ENCODE measurements around the gene CCDC15. TPM values are rescaled to one million over a fixed set of nuclear protein-coding genes. Genes with fewer than 3 reads are reported as not detected.
"Not testable (repeated sequence)": the region's sequence is repeated elsewhere in the genome, so short reads cannot be mapped to it uniquely, and the experiment has no call there.

CCDC15 gene
- total and polyA plus RNA-seq, 2 experiments from 2014 or later: 1.1 to 2.3 TPM

DNA sequence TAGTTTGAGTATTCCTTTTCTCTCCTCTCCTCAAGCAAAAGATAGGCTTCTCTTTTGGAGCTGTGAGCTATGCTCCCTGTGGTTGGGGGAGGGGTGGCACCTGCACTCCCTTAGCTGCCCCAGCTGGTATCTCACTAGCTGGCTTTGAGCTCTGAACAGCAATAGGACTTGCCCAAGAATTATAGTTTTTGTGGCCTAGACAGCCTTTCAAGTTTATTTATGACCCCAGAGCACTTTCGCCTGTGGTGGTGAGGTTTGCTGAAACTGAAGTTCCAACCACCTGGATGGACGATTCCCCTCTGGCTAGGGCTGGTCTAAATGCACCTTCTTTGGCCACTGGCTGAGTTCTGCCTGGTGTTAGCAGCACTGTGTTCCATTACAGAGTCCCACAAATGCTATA lies 72.0 kb downstream of the CCDC15 start:
- Histone ChIP-seq H3K79me2 (no peaks in the 10 kb centered on the region), H3K36me3 (replicated peaks; ENCODE audit: insufficient read depth, low read depth) (no peaks in the 10 kb centered on the region), H3K9me3 (ENCODE audit: low read depth) (no peaks in the 10 kb centered on the region), H2AFZ (no peak overlapping the region), H3K27me3 (no peaks in the 10 kb centered on the region), H3K4me1 (ENCODE audit: insufficient read depth) (no peaks in the 10 kb centered on the region), H3K4me3 (no peak overlapping the region), H3K9me2 (replicated peaks; ENCODE audit: insufficient read depth) (no peaks in the 10 kb centered on the region), H3K27ac (no peak overlapping the region), H3K4me2 (no peak overlapping the region), H4K20me1 (ENCODE audit: insufficient read depth, poor library complexity, severe bottlenecking) (no peaks in the 10 kb centered on the region)
- TF ChIP-seq, protein P1, sequence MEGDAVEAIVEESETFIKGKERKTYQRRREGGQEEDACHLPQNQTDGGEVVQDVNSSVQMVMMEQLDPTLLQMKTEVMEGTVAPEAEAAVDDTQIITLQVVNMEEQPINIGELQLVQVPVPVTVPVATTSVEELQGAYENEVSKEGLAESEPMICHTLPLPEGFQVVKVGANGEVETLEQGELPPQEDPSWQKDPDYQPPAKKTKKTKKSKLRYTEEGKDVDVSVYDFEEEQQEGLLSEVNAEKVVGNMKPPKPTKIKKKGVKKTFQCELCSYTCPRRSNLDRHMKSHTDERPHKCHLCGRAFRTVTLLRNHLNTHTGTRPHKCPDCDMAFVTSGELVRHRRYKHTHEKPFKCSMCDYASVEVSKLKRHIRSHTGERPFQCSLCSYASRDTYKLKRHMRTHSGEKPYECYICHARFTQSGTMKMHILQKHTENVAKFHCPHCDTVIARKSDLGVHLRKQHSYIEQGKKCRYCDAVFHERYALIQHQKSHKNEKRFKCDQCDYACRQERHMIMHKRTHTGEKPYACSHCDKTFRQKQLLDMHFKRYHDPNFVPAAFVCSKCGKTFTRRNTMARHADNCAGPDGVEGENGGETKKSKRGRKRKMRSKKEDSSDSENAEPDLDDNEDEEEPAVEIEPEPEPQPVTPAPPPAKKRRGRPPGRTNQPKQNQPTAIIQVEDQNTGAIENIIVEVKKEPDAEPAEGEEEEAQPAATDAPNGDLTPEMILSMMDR (IDR thresholded peaks at IDR 0.05; ENCODE audit: poor library complexity): no peak
- no peak for TF ChIP-seq EZH2 (IDR thresholded peaks at IDR 0.05; ENCODE audit: borderline replicate concordance)
- no peak for TF ChIP-seq EZH2phosphoT487 (IDR thresholded peaks at IDR 0.05; ENCODE audit: low read depth, severe bottlenecking, unreplicated experiment)
- 87% methylated on average over 2 of the region's 2 CpGs for WGBS (ENCODE audit: low lambda C conversion rate, missing lambda C conversion rate)
- no peak for DNase-seq (ENCODE audit: low spot score)

DNA sequence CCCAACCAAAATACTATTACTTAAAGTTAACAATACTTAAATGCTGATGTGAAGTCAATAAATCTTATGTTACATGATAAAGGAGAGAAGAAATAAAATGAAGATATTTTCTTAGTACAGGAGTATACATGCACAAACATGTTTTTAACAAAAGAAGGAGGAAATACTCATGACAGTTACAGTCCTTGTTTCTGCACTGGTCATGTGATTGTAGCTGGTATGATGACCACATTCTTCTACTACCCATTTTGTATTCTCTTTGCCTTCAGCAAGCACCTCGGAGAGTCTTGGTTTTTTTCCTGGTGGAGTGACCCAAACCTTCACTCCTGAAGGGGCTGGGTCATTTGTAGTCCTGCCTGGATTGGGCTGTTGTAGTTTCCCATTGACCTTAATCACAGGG lies 75.4 kb downstream of the CCDC15 start:
- not testable (repeated sequence) for H2AFZ ChIP-seq; H3K27me3 ChIP-seq; H3K4me1 ChIP-seq (ENCODE audit: insufficient read depth); H3K4me3 ChIP-seq; H3K9me3 ChIP-seq (ENCODE audit: low read depth); H4K20me1 ChIP-seq (ENCODE audit: insufficient read depth, poor library complexity, severe bottlenecking); DNase-seq (ENCODE audit: low spot score); H3K9me2 ChIP-seq (replicated peaks; ENCODE audit: insufficient read depth); H3K4me2 ChIP-seq; H3K79me2 ChIP-seq; H3K27ac ChIP-seq; H3K36me3 ChIP-seq (replicated peaks; ENCODE audit: insufficient read depth, low read depth)
- WGBS (ENCODE audit: low lambda C conversion rate, missing lambda C conversion rate): 59% methylated on average over 1 of the region's 1 CpG

DNA sequence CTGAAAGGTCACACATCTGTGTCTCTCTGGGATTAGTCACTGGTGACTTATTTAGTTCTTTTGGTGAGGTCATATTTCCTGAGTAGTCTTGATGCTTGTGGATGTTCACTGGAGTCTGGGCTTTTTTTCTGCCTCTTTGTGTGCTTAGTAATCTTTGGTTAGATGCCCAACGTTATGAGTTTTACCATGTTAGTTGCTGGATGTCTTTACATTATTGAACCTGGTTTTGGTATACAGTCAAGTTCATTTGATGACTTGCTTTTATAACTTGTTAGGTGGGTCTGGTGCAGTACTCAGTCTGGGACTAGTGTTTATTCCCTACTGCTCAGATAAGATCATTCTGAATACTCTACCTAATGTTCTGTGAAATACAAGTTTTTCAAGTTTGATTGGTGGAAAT lies 82.9 kb downstream of the CCDC15 start:
- no peak overlapping the region for H3K4me3 ChIP-seq
- H3K9me2 ChIP-seq (replicated peaks; ENCODE audit: insufficient read depth): no peaks in the 10 kb centered on the region
- 91% methylated on average over 1 of the region's 1 CpG for WGBS (ENCODE audit: low lambda C conversion rate, missing lambda C conversion rate)
- TF ChIP-seq EZH2 (IDR thresholded peaks at IDR 0.05; ENCODE audit: borderline replicate concordance): no peak
- TF ChIP-seq, protein P1 (IDR thresholded peaks at IDR 0.05; ENCODE audit: poor library complexity): no peak
- no peak for TF ChIP-seq EZH2phosphoT487 (IDR thresholded peaks at IDR 0.05; ENCODE audit: low read depth, severe bottlenecking, unreplicated experiment)
- no peak overlapping the region for H3K27ac ChIP-seq
- H3K9me3 ChIP-seq (ENCODE audit: low read depth): no peaks in the 10 kb centered on the region
- DNase-seq (ENCODE audit: low spot score): no peak
- no peaks in the 10 kb centered on the region for H3K27me3 ChIP-seq
- no peaks in the 10 kb centered on the region for H3K4me1 ChIP-seq (ENCODE audit: insufficient read depth)
- H3K4me2 ChIP-seq: no peak overlapping the region
- no peaks in the 10 kb centered on the region for H4K20me1 ChIP-seq (ENCODE audit: insufficient read depth, poor library complexity, severe bottlenecking)
- H3K79me2 ChIP-seq: no peaks in the 10 kb centered on the region
- no peaks in the 10 kb centered on the region for H3K36me3 ChIP-seq (replicated peaks; ENCODE audit: insufficient read depth, low read depth)
- no peak overlapping the region for H2AFZ ChIP-seq

DNA sequence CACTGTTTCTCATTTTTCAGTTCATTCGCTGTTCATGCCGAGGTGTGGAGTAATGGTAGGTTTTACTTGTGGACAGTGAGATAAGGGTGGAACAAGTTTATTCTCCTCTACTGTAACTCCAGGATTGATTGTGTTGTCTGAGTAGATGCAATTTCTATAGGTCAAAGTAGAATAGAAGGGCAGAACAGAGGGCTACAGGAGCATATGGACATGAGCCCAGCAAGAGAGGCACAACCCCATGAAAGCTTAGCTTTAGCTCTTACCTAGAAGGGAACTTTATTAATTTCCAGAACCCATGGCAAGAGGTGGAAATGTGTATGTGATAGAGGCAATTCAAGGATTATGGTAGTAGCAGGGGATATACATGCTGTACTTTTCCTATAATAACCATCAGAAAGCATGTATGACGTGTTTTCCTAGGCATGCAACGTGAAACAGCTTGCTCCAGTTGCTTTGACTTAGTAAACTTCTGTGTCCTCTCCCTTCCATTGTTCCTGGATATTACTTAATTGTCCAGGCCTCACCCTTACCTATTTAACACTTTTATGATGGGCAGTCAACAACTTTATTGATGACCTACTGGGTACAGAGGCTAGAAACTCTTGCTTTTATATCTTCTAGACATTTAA lies 95.3 kb downstream of the CCDC15 start:
- no peaks in the 10 kb centered on the region for H3K9me3 ChIP-seq (ENCODE audit: low read depth)
- H3K4me1 ChIP-seq (ENCODE audit: insufficient read depth): no peaks in the 10 kb centered on the region
- no peak overlapping the region for H2AFZ ChIP-seq
- H3K36me3 ChIP-seq (replicated peaks; ENCODE audit: insufficient read depth, low read depth): no peaks in the 10 kb centered on the region
- H3K4me3 ChIP-seq: no peak overlapping the region
- H3K9me2 ChIP-seq (replicated peaks; ENCODE audit: insufficient read depth): no peaks in the 10 kb centered on the region
- H3K27ac ChIP-seq: no peak overlapping the region
- H3K79me2 ChIP-seq: no peaks in the 10 kb centered on the region
- no peaks in the 10 kb centered on the region for H3K27me3 ChIP-seq
- DNase-seq (ENCODE audit: low spot score): no peak
- TF ChIP-seq EZH2 (IDR thresholded peaks at IDR 0.05; ENCODE audit: borderline replicate concordance) (no peak), EZH2phosphoT487 (IDR thresholded peaks at IDR 0.05; ENCODE audit: low read depth, severe bottlenecking, unreplicated experiment) (no peak)
- TF ChIP-seq, protein P1 (IDR thresholded peaks at IDR 0.05; ENCODE audit: poor library complexity): no peak
- no peaks in the 10 kb centered on the region for H4K20me1 ChIP-seq (ENCODE audit: insufficient read depth, poor library complexity, severe bottlenecking)
- no peak overlapping the region for H3K4me2 ChIP-seq
- WGBS (ENCODE audit: low lambda C conversion rate, missing lambda C conversion rate): 80% methylated on average over 4 of the region's 4 CpGs
